GM18499 (cell line): Measurements from ENCODE around the gene SPIRE2.

ENCODE experiments used
- ATAC-seq: cut with Tn5 transposase; IDR thresholded peaks from one replicate; pipeline ENCODE4 v1.9.1; 2021; ENCODE audit warnings: moderate number of reproducible peaks; ENCODE audit not compliant: insufficient read depth, unreplicated experiment

Gene SPIRE2

DNA sequence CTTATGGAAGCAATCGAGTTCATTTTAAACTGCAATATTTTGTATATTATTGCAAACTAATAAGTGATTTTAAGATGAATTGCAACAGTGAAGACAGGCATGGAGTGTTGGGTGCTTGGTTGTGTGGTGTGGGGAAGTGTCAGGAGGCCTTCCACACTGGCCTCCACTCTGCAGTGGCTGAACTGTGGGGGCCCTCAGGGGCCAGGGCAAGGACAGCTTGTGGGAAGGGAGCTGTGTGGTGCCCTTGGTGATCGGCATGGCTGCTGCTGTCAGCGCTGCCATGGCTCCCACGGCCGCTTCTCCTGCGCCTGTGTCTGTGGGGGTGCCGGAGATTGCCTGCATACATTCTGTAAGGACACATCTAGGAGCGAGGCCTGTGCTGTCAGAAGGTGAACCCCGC is 64.4 kb downstream of the SPIRE2 start:
- no peak for ATAC-seq

DNA sequence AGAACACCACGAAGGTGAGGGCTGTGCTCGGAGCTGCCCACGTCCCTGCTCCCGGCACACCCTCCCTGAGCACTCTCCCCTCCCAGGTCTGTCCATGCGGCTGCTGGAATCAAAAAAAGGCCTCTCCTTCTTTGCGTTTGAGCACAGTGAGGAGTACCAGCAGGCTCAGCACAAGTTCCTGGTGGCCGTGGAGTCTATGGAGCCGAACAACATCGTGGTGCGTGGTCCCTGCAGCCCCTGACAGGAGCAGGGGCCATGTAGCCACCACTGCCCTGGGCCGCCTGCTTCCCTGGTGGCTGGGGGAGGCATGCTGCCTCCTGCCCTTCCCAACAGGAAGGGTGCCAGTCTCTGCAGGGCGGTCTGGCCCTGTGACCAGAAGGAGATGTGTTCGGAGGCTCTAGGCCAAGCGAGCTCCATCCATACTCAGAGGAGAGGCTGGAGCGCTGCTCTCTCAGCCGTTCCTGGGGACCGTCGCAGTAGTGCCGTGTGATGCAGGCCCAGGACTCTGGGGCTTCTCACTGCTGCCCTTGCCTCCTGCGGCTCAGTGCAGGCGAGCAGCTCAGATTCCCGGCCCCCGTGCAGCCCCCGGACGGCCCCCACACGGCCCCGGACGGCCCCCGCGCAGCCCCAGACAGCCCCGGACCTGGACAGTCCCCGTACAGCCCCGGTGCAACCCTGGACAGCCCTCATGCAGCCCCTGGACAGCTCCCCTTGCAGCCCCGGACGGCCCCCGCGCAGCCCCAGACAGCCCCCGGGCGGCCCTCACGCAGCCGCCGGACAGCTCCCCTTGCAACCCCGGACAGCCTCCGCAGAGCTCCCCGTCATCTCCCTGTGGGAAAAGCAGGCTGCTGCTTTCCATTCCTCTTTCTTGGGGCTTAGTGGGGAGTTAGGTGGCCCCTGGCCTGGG is 65.6 kb downstream of the SPIRE2 start:
- no peak for ATAC-seq

DNA sequence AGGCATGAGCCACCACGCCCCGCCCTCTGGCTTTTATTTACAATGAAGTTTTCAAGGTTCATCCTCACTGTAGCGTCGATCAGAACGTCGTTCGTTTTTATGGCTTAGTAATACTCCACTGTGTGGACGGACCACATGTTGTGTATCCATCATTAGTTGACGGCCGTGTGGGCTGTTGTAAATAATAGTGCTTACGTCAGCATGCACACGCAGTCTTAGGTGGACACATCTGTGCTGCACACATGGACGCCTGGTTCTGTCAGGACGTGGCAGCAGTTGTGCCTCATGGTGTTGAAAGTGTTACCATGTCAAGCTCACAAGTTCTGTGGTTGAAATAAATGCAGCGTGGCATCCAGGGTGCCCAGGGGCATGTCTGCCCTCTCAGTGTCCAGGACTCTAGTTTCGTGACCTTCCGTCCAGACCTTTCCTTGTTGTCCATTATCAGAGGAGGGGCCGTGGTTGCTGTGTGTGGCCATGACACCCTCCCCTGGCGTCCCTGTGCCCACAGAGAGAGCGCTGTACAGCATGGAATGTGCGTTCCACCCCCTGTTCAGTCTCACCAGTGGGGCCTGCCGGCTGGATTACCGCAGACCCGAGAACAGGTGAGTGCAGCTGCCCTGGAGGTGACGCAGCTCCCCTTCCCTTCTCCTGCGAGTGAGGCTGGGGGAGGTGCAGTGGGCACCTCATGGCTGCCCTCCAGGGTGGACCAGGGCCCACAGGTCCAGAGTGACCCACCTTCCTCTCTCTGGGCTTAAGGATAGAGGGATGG is 67.4 kb downstream of the SPIRE2 start:
- ATAC-seq, result no peak

DNA sequence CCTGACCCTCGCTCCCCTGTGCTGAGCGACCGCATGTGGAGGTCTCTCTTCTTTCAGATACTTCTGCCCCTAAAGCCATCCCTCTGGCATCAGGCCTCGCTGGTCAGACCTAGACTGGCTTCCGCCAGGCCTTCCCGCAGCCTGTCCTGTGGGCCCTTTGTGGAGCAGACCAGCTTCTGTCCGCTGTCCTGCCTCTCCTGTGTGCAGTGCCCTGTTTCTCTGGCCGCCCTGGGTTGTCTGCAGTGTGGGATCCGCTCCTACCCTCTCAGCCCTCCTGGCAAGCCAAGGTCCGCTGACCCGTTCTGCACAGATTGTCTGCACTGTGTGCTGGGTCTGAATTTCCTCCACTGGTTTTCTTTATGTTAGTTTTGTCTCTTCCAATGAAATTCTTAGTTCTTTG is 68.9 kb downstream of the SPIRE2 start:
- ATAC-seq, result no peak

DNA sequence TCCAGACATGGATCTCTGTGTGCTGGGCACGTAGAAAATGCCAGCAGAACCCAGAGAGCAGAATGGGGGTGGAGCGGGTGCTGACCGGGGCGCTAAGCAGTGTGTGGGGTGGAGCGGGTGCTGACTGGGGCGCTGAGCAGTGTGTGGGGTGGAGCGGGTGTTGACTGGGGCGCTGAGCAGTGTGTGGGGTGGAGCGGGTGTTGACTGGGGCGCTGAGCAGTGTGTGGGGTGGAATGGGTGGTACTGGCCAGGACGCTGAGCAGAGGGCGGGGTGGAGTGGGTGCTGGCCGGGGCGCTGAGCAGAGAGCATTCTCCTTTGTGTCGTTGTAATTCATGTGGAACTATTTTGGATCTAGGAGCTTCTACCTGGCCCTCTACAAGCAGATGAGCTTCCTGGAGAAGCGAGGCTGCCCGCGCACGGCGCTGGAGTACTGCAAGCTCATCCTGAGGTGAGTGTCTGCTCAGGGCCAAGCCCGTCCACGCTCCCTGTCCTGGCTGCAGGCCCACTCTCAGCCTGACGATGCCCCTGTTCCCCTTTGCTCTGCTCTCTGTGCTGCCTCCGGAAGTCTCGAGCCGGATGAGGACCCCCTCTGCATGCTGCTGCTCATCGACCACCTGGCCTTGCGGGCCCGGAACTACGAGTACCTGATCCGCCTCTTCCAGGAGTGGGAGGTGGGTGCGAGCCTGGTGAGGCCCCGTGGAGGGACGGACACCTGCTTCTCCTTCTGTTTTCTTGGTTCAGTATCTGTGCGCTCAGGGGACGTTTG is 70.1 kb downstream of the SPIRE2 start:
- no peak for ATAC-seq

DNA sequence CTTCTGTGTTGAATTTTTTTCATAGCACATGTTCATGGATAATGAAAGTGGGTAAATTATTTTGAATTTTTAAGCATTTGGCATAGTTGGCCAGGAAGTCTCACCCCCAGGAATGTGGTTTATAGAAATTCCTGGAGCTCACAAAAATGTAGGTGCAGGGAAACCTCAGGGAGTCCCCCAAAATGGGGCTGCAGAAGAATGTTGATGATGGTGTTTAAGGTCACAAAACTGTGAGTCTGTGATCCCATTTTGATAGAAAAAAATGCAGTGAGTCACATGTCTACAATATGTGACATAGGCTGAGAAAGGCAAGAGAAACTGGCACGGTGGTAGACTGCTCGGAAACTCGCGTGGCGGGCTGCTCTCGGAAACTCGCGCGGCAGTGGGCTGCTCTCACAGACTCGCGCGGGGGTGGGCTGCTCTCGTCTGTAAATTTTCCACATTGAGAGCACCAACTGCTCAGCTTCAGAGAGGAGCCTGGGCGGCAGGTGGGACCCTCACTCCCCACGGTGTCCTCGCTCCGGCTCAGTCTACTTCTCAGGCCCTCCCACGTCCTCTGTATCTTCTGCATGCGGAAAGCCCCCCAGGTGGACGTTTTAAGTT is 71.7 kb downstream of the SPIRE2 start:
- no peak for ATAC-seq

DNA sequence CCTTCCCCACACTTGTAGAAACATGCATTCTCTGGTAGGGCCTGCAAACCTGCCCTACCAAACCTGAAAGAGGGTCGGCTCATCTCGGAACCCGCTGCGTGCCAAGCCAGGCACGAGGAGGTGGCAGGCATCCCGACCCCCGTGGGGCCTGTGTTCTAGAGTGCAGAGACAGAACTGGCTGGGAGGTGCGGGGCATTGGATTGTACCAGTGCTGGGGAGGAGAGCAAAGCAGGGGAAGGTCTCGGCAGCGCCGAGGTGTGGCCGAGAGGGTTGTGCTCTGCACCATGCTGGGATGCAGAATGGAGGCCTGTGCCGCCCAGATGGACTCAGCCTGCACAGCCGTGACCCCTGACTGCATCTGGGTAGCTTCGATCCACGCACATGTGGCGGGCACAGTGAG is 72.6 kb downstream of the SPIRE2 start:
- no peak for ATAC-seq

DNA sequence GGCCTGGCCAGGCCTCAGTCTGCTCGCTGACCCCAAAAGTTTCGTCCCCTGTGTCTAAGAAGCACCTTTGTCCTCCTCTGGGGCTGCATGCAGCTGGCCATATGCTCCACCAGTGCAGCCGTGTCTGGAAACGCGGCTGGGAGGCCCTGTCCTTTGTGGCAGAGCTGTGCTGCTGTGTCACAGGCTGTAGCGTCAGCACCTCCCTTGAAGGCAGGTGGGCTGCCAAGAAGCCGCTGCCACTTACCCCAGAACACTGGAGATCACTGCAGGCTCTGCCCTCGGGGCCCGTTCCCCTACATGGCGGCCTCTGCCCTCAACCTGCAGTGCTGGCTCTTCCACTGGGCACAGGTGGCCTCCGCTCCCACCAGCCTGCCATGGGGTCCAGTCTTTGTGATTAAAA is 74.7 kb downstream of the SPIRE2 start:
- no peak for ATAC-seq

DNA sequence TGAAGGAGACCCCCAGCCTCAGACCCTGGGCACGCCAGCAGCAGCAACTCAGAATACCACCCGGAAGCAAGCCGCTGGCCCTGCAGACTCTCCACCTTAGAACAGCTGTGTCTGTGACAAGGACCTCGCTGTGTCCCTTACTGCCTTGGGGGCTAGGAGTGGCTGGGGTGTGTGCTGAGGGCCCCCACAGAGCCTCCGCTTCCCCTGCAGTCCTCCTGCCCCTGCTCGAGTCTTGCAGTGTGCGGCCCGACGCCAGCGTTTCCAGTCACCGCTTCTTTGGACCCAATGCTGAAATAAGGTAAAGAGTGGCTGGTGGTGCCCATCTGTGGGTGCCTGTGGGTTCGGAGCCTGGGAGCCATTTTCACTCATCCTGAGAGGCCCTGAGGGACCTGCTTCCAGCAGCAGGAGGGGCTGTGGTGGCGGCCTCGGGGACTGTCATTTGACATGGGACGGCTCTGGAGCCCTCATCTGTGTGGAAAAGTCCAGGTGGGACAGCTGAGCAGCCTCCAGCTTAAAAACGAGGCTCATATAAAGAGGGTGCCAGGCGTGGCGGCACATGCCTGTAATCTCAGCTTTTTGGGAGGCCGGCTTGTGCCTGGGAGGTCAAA is 75.7 kb downstream of the SPIRE2 start:
- no peak for ATAC-seq

DNA sequence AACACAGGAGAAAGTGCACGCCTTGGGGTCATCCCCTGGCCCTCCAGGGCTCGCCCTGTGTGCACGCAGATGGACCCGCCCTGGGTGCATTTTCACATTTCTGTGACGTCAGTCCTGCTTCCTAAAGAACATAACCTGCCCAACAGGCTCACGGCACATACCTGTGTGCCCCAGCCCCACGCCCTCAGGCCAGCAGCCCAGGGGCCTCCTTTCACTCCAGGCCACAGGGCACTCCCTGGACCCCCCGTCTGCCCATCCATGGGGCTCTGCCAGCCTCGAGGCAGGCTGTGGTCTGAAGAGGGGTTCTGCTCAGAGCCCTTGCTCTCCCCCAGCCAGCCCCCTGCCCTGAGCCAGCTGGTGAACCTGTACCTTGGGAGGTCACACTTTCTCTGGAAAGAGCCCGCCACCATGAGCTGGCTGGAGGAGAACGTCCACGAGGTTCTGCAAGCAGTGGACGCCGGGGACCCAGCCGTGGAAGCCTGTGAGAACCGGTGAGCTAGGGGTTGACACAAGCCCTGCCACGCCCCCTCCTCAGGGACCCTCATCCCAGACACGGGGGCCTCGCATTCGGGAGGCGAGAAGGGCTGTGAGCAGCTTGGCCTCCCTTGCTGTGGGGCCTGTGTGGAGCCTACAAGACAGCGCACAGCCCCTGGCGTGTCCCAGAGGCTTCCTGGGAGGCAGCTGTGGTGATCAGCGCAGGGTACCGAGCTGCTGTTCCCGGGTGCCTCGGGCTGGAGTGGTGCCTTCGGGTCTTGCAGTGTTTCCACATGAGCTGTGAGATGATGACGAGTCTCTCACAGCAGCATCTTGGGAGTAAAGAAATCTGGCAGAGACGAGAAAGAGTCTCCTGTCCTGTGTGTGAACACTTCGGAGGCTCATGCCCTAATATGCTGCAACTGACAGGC is 76.6 kb downstream of the SPIRE2 start:
- ATAC-seq, result no peak

DNA sequence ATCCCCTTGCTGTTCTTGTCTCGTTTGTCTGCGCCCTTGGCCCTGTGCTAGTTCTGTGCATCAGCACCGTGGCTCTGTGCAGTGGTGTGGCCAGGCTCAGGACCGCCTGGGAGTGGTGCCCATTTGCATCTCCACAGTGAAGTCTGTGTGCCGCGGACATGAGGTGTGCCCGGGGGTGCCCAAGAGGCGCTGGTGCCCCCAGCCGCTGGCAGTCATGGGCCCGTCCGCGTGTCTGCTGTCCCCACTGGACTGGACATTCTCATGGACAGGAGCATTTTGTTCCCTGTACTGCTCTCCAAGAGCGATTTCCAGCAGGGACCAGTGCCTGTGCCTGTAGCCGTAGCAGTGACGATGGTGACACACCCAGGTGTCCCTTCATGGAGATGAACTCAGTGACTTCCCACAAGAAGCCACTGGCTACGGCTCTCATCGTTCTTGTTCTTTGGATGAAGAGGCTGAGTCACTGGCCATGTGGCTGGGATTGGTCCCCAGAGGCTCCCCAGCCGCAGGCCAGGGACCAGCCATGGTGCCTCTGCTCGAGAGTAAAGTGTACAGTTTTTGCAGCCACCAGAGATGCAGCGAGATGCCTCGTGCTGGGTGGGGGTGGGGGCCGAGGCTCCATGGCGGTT is 77.3 kb downstream of the SPIRE2 start:
- ATAC-seq, result no peak

DNA sequence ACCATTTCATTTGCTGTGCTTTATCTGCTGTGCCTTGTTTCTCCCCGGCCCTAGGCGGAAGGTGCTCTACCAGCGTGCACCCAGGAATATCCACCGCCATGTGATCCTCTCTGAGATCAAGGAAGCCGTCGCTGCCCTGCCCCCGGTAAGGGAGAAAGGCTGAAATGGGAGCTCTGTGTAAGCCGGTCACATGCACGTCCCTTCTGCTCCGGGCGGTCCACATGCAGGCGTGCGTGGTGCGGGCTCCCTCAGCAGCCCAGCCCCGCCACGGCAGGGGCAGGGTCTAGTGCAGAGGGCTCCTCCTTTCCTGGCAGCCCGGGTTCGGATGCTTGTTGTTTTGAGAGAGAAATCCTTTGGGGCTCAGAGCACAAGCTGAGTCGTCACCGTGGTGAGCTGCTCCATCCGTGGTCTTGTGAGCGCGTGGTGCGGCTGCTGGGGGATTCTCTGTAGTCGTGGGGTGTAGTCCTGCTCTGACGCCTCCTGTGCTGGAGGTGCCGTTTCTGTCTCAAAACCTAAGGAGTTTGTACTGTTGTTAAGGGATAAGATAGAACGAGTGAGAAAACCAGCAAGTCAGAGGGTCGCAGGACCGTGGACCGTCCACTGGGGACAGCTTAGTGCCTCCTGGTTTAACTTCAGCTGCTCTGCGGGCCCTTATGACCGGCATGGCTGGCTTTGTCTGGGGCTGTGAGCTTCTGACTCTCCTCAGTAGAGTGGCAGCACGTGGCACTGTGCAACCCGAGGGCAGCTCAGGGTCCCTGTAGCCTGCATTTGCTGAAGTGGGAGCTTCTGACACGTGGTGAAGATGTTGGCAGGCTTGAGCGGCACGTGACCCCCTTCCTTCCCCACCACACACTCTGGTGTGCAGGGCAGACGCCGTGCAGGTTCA is 78.1 kb downstream of the SPIRE2 start:
- ATAC-seq, result no peak

DNA sequence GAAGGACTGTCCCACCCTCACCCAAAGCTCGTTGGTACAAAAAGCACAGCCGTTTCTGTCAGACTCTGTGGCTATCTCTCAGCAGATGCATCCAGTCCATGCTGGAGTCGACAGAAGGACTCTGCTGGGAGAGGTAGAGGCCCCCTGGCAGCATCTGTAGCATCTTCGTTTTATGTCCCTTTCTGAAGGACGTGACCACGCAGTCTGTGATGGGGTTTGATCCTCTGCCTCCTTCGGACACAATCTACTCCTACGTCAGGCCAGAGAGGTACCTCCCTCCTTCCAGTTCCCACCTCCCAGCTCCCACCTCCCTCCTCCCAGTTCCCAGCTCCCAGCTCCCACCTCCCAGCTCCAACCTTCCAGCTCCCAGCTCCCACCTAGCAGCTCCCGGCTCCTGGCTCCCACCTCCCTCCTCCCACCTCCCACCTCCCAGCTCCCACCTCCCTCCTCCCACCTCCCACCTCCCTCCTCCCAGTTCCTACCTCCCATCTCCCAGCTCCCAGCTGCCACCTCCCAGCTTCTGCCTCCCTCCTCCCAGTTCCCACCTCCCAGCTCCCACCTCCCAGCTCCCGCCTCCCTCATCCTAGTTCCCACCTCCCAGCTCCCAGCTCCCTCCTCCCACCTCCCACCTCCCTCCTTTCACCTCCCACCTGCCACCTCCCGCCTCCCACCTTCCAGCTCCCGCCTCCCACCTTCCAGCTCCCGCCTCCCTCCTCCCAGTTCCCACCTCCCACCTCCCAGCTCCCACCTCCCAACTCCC is 79.0 kb downstream of the SPIRE2 start:
- no peak for ATAC-seq

DNA sequence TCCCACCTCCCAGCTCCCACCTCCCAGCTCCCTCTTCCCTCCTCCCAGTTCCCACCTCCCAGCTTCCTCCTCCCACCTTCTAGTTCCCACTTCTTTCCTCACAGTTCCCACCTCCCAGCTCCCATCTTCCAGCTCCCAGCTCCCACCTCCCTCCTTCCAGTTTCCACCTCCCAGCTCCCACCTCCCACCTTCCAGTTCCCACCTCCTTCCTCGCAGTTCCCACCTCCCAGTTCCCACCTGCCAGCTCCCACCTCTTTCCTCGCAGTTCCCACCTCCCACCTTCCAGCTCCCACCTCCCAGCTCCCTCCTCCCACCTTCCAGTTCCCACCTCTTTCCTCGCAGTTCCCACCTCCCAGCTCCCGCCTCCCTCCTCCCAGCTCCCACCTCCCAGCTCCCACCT is 80.0 kb downstream of the SPIRE2 start:
- ATAC-seq, result no peak

DNA sequence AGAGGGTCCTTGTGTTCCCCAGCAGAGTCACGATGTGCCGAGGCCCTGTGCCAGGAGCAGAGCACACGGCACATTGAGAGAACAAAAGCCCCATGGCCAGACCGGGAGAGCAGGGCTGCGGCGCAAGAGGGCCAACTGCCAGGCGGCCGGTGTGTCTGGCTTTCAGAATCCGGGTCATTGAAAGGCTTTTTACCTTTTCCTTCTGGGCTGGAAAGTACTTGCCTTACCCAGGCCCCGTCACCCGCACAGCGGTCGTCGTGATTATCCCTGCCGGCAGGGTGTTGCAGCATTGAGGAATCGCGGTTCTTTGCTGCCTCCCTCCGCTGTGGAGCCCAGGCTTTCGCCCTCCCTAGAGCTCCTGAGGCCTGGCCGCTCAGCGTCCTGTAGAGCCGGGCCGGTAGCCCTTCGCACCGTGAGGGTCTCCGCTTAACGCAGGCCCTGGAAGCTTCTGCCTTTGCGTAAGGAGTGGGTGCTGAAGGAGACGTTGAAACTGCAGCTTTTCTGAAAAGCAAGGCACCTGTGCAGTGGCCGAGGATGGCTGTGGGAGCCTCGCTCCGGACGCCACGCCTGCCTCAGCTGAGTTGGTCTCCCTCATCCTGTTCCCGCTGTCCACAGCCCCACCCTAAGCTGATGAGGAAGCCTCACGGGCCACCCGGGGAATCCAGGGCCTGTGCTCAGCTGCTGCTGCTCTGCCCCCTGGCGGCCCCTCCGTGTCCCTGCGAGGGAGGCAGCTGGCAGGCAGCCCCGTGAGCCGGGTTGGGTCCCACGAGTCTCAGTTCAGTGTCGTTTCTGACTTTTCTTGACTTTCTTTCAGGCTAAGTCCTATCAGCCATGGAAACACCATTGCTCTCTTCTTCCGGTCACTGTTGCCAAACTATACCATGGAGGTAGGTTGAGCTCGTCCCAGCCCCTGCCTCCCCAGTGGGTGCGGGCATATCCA is 81.8 kb downstream of the SPIRE2 start:
- no peak for ATAC-seq
